ENCODE results near the gene PSME2.

GRCh38 chr14:24115422-24116127, 30.8 kb downstream of the PSME2 start:
- no peak for TF ChIP-seq CTCF (conservative IDR thresholded peaks at IDR 0.05 in 1 of 2, IDR thresholded peaks at IDR 0.05 in 1 of 2; ENCODE audit: low read depth in 1 of 2, low read length in 2 of 2)
- TF ChIP-seq EZH2 (IDR thresholded peaks at IDR 0.05; ENCODE audit: low read length, missing control alignments) = no peak

Data from fibroblast of lung (primary cell).